ENCODE data around the gene ACOX1. TPM values are rescaled to one million over a fixed set of nuclear protein-coding genes. Genes with fewer than 3 reads are reported as not detected.

The ACOX1 gene
- total and polyA plus RNA-seq, 2 of the 13 experiments (the other 11 are each of a cell fraction or from before 2014, with no cell fraction given): 86.4 to 120 TPM

DNA sequence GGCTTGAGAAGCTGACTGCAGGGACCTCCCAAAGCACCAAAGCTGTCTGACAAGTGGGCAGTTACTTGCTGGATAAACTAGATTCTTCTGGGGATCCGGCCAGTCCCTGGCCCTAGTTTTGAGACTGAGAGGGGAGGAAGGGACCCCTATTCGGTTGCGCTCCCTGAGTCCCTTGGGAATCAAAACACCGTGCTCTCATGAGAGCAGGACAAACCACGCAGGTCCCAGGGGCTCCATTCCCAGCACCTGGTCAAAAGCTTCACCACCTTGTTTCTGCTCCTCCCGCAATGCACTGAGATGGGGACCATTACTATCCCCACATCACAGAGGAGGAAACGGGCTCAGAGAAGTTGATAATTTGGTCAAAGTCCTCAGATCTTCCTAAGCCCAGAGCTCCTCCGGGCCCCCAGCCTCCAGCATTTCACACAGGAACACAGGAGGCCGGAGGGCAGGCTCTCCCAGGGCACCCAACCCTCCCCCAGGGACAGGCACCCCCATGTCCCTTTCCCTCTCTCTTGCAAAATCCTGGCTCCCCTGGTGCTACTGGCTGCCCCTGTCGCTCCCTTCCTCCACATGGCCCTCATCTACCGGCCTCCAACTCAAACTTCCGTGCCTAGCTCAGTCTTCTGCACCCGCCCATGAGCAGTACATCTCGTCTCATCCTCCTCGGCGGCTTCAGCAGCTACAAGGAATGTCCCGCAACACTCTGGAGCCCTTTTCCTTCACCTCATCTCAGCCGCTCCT, 85.5 kb downstream of the ACOX1 start (continued):
- TF ChIP-seq, protein P1, sequence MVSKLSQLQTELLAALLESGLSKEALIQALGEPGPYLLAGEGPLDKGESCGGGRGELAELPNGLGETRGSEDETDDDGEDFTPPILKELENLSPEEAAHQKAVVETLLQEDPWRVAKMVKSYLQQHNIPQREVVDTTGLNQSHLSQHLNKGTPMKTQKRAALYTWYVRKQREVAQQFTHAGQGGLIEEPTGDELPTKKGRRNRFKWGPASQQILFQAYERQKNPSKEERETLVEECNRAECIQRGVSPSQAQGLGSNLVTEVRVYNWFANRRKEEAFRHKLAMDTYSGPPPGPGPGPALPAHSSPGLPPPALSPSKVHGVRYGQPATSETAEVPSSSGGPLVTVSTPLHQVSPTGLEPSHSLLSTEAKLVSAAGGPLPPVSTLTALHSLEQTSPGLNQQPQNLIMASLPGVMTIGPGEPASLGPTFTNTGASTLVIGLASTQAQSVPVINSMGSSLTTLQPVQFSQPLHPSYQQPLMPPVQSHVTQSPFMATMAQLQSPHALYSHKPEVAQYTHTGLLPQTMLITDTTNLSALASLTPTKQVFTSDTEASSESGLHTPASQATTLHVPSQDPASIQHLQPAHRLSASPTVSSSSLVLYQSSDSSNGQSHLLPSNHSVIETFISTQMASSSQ (IDR thresholded peaks at IDR 0.05; ENCODE audit: low read depth): no peak
- TF ChIP-seq, protein P1 (CRISPR knock-in tag; IDR thresholded peaks at IDR 0.05; ENCODE audit: borderline replicate concordance): 0 out of 2 replicates have a peak, but pooled peaks have one; percentile 9
- TF ChIP-seq HNF4G (IDR thresholded peaks at IDR 0.05; ENCODE audit: borderline replicate concordance, low read depth, low read length) (peak; percentile 7; the same call in 1 of the 2 replicates), HNF4G (CRISPR knock-in tag; IDR thresholded peaks at IDR 0.05; ENCODE audit: borderline replicate concordance, low read depth) (no peak), MAZ (IDR thresholded peaks at IDR 0.05; ENCODE audit: borderline replicate concordance, low read depth, low read length) (no peak), MAZ (CRISPR knock-in tag; IDR thresholded peaks at IDR 0.05; ENCODE audit: low read depth) (0 out of 2 replicates have a peak, but pooled peaks have one; percentile 34), NFKB2 (CRISPR knock-in tag; IDR thresholded peaks at IDR 0.05; ENCODE audit: borderline replicate concordance) (0 out of 2 replicates have a peak, but pooled peaks have one; percentile 5), TCF7L2 (IDR thresholded peaks at IDR 0.05; ENCODE audit: low read depth, low read length) (no peak), ZFP82 (CRISPR knock-in tag; IDR thresholded peaks at IDR 0.05; ENCODE audit: borderline replicate concordance) (no peak), ZNF543 (CRISPR knock-in tag; IDR thresholded peaks at IDR 0.05) (peak; percentile 8; the same call in 1 of the 2 replicates), ZNF224 (CRISPR knock-in tag; IDR thresholded peaks at IDR 0.05) (no peak), HES4 (CRISPR knock-in tag; IDR thresholded peaks at IDR 0.05; ENCODE audit: borderline replicate concordance) (peak; percentile 40; the same call in 1 of the 2 replicates), ZNF777 (CRISPR knock-in tag; IDR thresholded peaks at IDR 0.05) (peak; percentile 1; the same call in 1 of the 2 replicates)
- TF ChIP-seq, protein P2, sequence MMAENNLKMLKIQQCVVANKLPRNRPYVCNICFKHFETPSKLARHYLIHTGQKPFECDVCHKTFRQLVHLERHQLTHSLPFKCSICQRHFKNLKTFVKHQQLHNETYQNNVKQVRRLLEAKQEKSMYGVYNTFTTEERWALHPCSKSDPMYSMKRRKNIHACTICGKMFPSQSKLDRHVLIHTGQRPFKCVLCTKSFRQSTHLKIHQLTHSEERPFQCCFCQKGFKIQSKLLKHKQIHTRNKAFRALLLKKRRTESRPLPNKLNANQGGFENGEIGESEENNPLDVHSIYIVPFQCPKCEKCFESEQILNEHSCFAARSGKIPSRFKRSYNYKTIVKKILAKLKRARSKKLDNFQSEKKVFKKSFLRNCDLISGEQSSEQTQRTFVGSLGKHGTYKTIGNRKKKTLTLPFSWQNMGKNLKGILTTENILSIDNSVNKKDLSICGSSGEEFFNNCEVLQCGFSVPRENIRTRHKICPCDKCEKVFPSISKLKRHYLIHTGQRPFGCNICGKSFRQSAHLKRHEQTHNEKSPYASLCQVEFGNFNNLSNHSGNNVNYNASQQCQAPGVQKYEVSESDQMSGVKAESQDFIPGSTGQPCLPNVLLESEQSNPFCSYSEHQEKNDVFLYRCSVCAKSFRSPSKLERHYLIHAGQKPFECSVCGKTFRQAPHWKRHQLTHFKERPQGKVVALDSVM (CRISPR knock-in tag; IDR thresholded peaks at IDR 0.05): no peak
- TF ChIP-seq, protein P3, sequence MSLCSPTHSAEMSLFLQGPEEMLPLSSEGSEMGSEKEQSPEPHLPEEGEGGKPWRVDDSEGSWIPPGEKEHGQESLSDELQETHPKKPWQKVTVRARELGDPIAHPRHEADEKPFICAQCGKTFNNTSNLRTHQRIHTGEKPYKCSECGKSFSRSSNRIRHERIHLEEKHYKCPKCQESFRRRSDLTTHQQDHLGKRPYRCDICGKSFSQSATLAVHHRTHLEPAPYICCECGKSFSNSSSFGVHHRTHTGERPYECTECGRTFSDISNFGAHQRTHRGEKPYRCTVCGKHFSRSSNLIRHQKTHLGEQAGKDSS (CRISPR knock-in tag; IDR thresholded peaks at IDR 0.05; ENCODE audit: borderline replicate concordance, low read depth): peak; percentile 60; the same call in 1 of the 2 replicates
- TF ChIP-seq, protein P4, sequence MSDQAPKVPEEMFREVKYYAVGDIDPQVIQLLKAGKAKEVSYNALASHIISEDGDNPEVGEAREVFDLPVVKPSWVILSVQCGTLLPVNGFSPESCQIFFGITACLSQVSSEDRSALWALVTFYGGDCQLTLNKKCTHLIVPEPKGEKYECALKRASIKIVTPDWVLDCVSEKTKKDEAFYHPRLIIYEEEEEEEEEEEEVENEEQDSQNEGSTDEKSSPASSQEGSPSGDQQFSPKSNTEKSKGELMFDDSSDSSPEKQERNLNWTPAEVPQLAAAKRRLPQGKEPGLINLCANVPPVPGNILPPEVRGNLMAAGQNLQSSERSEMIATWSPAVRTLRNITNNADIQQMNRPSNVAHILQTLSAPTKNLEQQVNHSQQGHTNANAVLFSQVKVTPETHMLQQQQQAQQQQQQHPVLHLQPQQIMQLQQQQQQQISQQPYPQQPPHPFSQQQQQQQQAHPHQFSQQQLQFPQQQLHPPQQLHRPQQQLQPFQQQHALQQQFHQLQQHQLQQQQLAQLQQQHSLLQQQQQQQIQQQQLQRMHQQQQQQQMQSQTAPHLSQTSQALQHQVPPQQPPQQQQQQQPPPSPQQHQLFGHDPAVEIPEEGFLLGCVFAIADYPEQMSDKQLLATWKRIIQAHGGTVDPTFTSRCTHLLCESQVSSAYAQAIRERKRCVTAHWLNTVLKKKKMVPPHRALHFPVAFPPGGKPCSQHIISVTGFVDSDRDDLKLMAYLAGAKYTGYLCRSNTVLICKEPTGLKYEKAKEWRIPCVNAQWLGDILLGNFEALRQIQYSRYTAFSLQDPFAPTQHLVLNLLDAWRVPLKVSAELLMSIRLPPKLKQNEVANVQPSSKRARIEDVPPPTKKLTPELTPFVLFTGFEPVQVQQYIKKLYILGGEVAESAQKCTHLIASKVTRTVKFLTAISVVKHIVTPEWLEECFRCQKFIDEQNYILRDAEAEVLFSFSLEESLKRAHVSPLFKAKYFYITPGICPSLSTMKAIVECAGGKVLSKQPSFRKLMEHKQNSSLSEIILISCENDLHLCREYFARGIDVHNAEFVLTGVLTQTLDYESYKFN (CRISPR knock-in tag; conservative IDR thresholded peaks at IDR 0.05): 0 out of 2 replicates have a peak, but pooled peaks have one; percentile 16
